GM19468 (cell line): ENCODE measurements around the gene METTL5.
"Not testable (repeated sequence)": the region's sequence is repeated elsewhere in the genome, so short reads cannot be mapped to it uniquely, and the experiment has no call there.

ENCODE experiments used
- ATAC-seq: cut with Tn5 transposase; IDR thresholded peaks from one replicate; pipeline ENCODE4 v1.9.1; 2021; ENCODE audit warnings: mild to moderate bottlenecking, moderate library complexity, moderate number of reproducible peaks; ENCODE audit not compliant: unreplicated experiment; ENCODE audit errors: extremely low read depth

METTL5 gene

DNA sequence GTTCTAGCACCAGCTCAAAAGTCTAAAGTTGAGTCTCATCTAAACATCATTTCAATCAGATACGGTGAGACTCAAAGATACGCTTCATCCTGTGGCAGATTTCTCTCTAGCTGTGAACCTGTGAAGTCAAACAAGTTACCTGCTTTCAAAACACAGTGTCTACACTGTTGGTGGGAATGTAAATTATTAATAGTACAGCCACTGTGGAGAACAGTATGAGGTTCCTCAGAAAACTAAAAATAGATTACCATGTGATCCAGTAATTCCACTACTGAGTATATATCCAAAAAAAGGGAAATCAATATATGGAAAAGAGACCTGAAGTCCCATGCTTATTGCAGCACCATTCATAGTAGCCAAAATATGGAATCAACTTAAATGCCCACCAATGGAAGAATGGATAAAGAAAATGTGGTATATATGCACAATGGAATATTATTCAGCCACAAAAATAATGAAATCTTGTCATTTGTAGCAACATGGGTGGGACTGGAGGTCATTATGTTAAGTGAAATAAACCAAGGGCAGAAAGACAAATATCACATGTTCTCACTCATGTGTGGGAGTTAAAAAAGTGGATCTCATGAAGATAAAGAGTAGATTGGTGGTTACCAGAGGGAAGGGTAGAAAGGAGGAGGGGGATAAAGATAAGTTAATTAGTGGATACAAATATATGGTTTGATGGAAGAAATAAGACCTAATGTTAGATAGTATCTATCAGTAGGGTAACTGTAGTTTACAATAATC is 14.2 kb upstream of the METTL5 start:
- ATAC-seq: no peak

DNA sequence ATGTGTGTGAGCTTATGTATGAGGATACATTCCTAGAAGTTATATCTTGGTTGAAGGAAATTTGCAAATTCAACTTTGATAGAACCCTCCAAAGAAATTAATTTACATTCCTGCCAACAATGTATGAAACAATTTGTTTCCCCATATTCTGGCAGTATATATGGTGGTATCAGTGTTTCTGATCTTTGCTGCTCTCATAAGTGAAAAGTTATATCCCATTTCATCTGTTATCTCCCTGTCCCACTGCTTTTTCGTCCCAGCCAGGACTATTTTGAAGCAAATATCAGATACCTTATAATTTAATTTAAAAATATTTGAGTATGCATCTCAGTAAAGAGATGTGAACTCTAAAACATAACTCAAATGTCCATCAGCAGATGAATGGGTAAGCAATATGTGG is 9.7 kb upstream of the METTL5 start:
- no peak for ATAC-seq

- peak; percentile 21 for ATAC-seq
These were observed 3.6 kb upstream of the METTL5 start for GRCh38 chr2:169828141-169828811.

GRCh38 chr2:169827272-169828140 is 2.8 kb upstream of the METTL5 start, which contains the start of gene UBR3:
TSS of gene UBR3 (plus strand) at chr2:169827454. CDS start at chr2:169827508, 54 bp downstream.
- ATAC-seq: peak; percentile 69

DNA sequence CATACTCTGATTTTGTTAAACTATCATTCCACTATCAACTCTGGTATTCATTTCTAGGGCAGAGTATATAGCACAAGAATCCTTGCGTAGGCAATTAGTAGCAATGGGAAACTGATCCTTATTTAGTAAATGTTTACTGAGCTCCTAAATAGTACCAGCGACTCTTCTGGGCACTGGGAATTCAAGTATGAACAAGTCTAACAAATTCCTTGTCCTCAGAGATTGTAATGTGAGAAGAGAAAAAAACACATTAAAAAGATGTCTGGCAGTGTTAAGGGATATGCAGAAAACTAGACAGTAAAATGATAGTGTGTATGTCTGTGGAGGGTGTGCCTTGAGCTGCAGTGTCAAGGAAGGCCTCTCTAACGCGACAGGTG is 721 bp downstream of the METTL5 start:
- ATAC-seq: no peak

DNA sequence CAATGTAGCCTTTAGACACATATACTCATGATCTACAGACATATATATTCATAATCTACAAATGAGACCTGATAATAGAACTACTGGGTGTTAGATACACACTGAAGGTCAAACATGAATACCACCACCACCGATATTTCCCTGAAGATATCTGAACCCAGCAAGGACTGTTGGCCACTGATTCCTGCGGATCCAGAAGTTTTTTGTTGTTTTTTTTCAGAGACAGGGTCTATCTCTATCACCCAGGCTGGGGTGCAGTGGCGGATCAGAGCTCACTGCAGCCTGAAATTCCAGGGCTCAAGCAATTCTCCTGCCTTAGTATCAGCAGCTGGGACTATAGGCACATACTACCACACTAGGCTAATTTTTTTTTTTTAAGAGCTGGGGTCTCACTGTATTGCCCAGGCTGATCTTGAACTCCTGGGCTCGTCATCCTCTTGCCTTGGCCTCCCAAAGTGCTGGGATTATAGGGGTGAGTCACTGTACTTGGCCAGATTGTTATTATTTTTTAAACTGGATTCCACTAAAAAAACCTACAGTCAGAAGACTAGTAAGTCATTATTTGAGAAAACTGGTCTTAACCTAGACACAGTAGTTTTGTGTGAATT is 1.8 kb downstream of the METTL5 start:
- no peak for ATAC-seq

DNA sequence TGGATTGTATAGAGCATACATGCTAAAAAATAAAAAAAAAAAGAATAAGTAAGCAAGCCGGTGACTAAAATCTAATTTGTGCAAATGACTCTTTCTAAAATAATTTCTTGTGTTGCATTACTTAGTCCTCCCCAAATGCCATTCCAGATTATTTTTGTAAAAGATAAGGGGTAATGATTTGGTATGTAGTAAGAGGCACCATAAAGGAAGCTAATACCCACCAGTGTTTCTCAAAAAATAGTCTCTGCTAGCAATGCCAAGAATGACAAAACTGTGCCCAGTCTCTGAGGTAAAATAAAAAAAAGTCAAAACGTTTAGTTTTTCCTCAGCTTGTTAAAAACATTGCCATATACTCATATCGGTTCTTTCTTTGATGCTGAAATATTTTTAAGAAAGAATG is 2.7 kb downstream of the METTL5 start:
- ATAC-seq: no peak

DNA sequence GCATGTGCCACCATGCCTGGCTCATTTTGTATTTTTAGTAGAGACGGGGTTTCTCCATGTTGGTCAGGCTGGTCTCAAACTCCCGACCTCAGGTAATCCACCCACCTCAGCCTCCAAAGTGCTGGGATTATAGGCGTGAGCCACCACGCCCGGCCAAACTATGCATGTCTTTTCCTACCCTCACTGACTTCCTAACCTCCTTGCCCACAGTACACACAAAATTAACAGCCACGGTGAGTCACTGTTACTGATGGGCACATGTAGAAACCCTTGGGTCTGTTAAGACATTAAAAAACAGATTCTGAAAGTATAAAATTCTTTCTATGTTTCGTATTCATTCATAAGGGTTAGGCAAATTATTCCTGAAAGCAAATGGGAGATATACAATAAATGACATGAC is 4.6 kb downstream of the METTL5 start:
- ATAC-seq: not testable (repeated sequence)

- ATAC-seq: no peak
These were observed 5.6 kb downstream of the METTL5 start for GRCh38 chr2:169819106-169819505.

GRCh38 chr2:169818241-169818640 is 6.5 kb downstream of the METTL5 start:
- ATAC-seq: no peak

- ATAC-seq: not testable (repeated sequence)
These were observed 7.3 kb downstream of the METTL5 start for GRCh38 chr2:169817369-169817768.

DNA sequence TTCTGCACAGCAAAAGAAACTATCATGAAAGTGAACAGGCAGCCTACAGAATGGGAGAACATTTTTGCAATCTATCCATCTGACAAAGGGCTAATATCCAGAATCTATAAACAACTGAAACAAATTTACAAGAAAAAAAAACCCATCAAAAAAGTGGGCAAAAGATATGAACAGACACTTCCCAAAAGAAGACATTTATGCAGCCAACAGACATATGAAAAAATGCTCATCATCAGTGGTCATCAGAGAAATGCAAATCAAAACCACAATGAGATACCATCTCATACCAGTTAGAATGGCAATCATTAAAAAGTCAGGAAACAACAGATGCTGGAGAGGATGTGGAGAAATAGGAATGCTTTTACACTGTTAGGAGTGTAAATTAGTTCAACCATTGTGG is 7.7 kb downstream of the METTL5 start:
- not testable (repeated sequence) for ATAC-seq

DNA sequence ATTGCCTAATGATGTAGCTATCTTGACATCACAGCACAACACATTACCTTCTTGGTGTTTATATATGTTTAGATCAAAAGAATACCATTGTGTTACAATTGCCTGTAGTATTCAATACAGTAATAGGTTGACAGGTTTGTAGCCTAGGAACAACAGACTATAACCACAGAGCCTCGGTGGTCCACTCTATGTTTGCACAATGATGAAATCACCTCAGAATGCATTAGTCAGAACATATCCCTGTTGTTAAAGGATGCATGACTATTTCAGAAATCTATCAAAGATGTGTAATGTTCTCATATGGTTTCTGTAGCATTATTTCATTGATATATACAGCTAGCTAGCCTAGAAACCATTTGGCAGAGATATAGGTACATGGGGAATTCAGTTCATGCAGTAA is 8.9 kb downstream of the METTL5 start:
- no peak for ATAC-seq

GRCh38 chr2:169808221-169808620 is 16.5 kb downstream of the METTL5 start:
- no peak for ATAC-seq

GRCh38 chr2:169806586-169806985 is 18.1 kb downstream of the METTL5 start:
- no peak for ATAC-seq

DNA sequence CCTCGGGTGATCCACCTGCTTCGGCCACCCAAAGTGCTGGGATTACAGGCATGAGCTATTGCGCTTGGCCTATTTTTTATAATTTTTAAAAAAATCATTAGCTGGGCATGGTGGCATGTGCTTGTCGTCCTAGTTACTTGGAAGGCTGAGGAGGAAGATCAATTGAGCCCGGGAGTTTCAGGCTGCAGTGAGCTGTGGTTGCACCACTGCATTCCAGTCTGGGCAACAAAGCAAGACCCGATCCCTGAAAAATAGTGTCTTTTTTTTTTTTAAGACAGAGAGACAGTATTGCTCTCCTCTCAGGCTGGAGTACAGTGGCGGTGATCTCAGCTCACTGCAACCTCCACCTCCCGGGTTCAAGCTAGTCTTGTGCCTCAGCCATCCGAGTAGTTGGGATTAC is 21.2 kb downstream of the METTL5 start:
- ATAC-seq: no peak

GRCh38 chr2:169798718-169799592 is 25.8 kb downstream of the METTL5 start, which contains the start of gene SSB:
TSS of gene SSB (plus strand) at chr2:169798871. CDS start at chr2:169800961, 2,090 bp downstream.
- peak; percentile 86 for ATAC-seq

DNA sequence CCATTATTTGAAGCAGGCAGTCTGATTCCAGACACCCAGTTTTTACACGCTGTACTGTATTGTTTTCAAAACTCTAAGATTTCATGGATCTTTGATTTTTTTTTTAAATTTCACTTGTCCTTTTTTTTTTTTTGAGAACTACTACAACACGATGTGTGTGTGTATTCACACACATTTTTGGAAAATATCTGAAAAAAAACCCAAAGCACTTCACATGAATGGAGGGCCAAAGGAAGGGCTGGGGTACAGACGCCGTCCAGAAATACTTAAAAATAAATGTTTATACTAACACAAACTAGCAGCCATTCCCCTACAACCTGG is 26.3 kb downstream of the METTL5 start:
- no peak for ATAC-seq

DNA sequence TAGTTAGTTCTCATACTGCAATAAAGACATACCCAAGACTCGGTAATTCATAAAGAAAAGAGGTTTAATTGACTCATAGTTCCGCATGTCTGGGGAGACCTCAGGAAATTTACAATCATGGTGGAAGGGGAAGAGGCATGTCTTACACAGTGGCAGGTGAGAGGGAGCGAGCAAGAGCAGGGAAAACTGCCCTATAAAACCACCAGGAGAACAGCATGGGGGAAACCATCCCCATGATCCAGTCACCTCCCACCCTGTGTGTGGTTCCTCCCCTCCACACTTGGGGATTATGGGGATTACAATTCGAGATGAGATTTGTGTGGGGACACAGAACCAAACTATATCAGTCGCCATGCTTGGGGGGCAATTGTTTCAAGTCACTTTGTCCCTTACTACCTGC is 27.1 kb downstream of the METTL5 start:
- ATAC-seq: no peak

- no peak for ATAC-seq
These were observed 28.3 kb downstream of the METTL5 start for GRCh38 chr2:169796441-169796840.
